Natural killer cell (primary cell): Measurements from ENCODE around the gene EN2. TPM values are rescaled to one million over a fixed set of nuclear protein-coding genes. Genes with fewer than 3 reads are reported as not detected.

ENCODE experiments used
- ATAC-seq, 3 donors: fragments of 150-1000 bp in 2 of 3; fragments of 200-7000 bp in 1 of 3; cut with Tn5 transposase; 1 replicate in 1 of 3; 2 replicates in 2 of 3; pipeline ENCODE4 v1.10.0; 2021; ENCODE audit warnings: mild to moderate bottlenecking in 2 of 3, moderate library complexity in 2 of 3
- DNase-seq, 2 donors: peaks; one replicate each; pipeline versions ENCODE4 v3.0.0 to v3.0.0-alpha.2; 2013 to 2021; ENCODE audit warnings: mixed read lengths in 1 of 2
- H3K27ac ChIP-seq: one replicate; pipeline ENCODE4 v1.5.1; 2013; ENCODE audit warnings: mild to moderate bottlenecking, low read length
- H3K27me3 ChIP-seq: one replicate; pipeline ENCODE4 v1.6.1; 2013; ENCODE audit warnings: low read length; ENCODE audit not compliant: control insufficient read depth, insufficient read depth
- H3K36me3 ChIP-seq: one replicate; pipeline ENCODE4 v1.6.1; 2013; ENCODE audit warnings: low read length; ENCODE audit not compliant: control insufficient read depth, insufficient read depth
- H3K4me1 ChIP-seq: one replicate; pipeline ENCODE4 v1.6.1; 2013; ENCODE audit warnings: low read length; ENCODE audit not compliant: control insufficient read depth, insufficient read depth
- H3K4me3 ChIP-seq: one replicate; pipeline ENCODE4 v1.5.1; 2013; ENCODE audit warnings: low read length
- H3K9me3 ChIP-seq: one replicate; pipeline ENCODE4 v1.6.1; 2013; ENCODE audit warnings: low read length; ENCODE audit not compliant: control insufficient read depth, insufficient read depth
- H3K27ac Mint-ChIP-seq, 2 donors: one replicate each; pipeline ENCODE4 v1.8.0; 2022; ENCODE audit warnings: mild to moderate bottlenecking in 2 of 2, mixed read lengths in 2 of 2, moderate library complexity in 1 of 2
- H3K27me3 Mint-ChIP-seq, 2 donors: one replicate each; pipeline ENCODE4 v1.8.0; 2022; ENCODE audit warnings: low read depth in 2 of 2, mixed read lengths in 2 of 2
- H3K36me3 Mint-ChIP-seq: one replicate; pipeline ENCODE4 v1.8.0; 2022; ENCODE audit warnings: mixed read lengths
- H3K4me1 Mint-ChIP-seq, 2 donors: one replicate each; pipeline ENCODE4 v1.8.0; 2022; ENCODE audit warnings: mixed read lengths in 2 of 2
- H3K4me3 Mint-ChIP-seq: one replicate; pipeline ENCODE4 v1.8.0; 2022; ENCODE audit warnings: mild to moderate bottlenecking, moderate library complexity, mixed read lengths
- H3K9me3 Mint-ChIP-seq, 2 donors: one replicate each; pipeline ENCODE4 v1.8.0; 2022; ENCODE audit warnings: mixed read lengths in 2 of 2
- CTCF ChIP-seq: fragments of 200-600 bp; IDR thresholded peaks from one replicate; pipeline ENCODE4 v1.8.0; 2022; ENCODE audit warnings: antibody characterized with exemption
- WGBS: methylation state at CpG from one replicate; pipeline ENCODE4 v1.1.7; 2013; ENCODE audit warnings: missing lambda C conversion rate; ENCODE audit not compliant: insufficient coverage; 5-methylcytosine and 5-hydroxymethylcytosine counted together
- intact Hi-C: fragments of 100-400 bp; cut with micrococcal nuclease; formaldehyde crosslinking; loops from one replicate; pipeline ENCODE4 v1.14.2; 2022
- total RNA-seq, 4 donors: library from RNA; stranded (reverse); fragments of 120-200 nt in 1 of 4; gene quantifications; one replicate each; pipeline versions ENCODE4 v1.2.3 to v1.2.4, GENCODE V29; 2013 to 2022

EN2 gene
- total RNA-seq, 3 donors from 2014 or later (not counting 1 experiment from before 2014, with no cell fraction given): not detected

- TF ChIP-seq CTCF: no peak
- intact Hi-C loops: no loop called here
- H3K36me3 ChIP-seq: no peaks in the 10 kb centered on the region
- no peaks in the 10 kb centered on the region for H3K9me3 ChIP-seq
- no peaks in the 10 kb centered on the region for H3K9me3 Mint-ChIP-seq
- 91% methylated on average over 23 of the region's 24 CpGs for WGBS
- no peak for DNase-seq
- no peak for ATAC-seq
- no peak overlapping the region for H3K4me3 Mint-ChIP-seq
- H3K4me1 Mint-ChIP-seq: peaks cover 8 to 19% of the 10 kb centered on the region in 2 donors
- H3K4me3 ChIP-seq: no peak overlapping the region
- H3K4me1 ChIP-seq: no peaks in the 10 kb centered on the region
- H3K27me3 Mint-ChIP-seq: peaks cover 13 to 29% of the 10 kb centered on the region in 2 donors
- no peaks in the 10 kb centered on the region for H3K36me3 Mint-ChIP-seq
- H3K27ac ChIP-seq: no peak overlapping the region
- no peaks in the 10 kb centered on the region for H3K27me3 ChIP-seq
- H3K27ac Mint-ChIP-seq: no peak overlapping the region
Observed at GRCh38 chr7:155414547-155415492, 43.1 kb upstream of the EN2 start.

- no peaks in the 10 kb centered on the region for H3K9me3 Mint-ChIP-seq
- no peak overlapping the region for H3K27ac ChIP-seq
- H3K4me3 Mint-ChIP-seq: no peak overlapping the region
- peaks cover 6 to 8% of the 10 kb centered on the region in 2 donors for H3K4me1 Mint-ChIP-seq
- TF ChIP-seq CTCF: no peak
- 84% methylated on average over 16 of the region's 17 CpGs for WGBS
- H3K4me1 ChIP-seq: no peaks in the 10 kb centered on the region
- ATAC-seq (no peak), DNase-seq (no peak)
- intact Hi-C loops: no loop called here
- H3K9me3 ChIP-seq: no peaks in the 10 kb centered on the region
- H3K27me3 ChIP-seq: no peaks in the 10 kb centered on the region
- H3K27ac Mint-ChIP-seq: no peak overlapping the region
- H3K36me3 Mint-ChIP-seq: no peaks in the 10 kb centered on the region
- no peak overlapping the region for H3K4me3 ChIP-seq
- peaks cover 18 to 22% of the 10 kb centered on the region in 2 donors for H3K27me3 Mint-ChIP-seq
- no peaks in the 10 kb centered on the region for H3K36me3 ChIP-seq
Observed at GRCh38 chr7:155416646-155417380, 41.1 kb upstream of the EN2 start.

- Histone ChIP-seq H3K9me3 (no peaks in the 10 kb centered on the region), H3K4me3 (no peak overlapping the region), H3K36me3 (no peaks in the 10 kb centered on the region), H3K27ac (no peak overlapping the region), H3K4me1 (no peaks in the 10 kb centered on the region), H3K27me3 (no peaks in the 10 kb centered on the region)
- TF ChIP-seq CTCF: no peak
- no peak overlapping the region for H3K4me3 Mint-ChIP-seq
- no peak for DNase-seq
- no peak overlapping the region for H3K27ac Mint-ChIP-seq
- H3K27me3 Mint-ChIP-seq: peaks cover 12 to 18% of the 10 kb centered on the region in 2 donors
- ATAC-seq: no peak
- H3K36me3 Mint-ChIP-seq: no peaks in the 10 kb centered on the region
- WGBS: 86% methylated on average over 12 of the region's 12 CpGs
- H3K9me3 Mint-ChIP-seq: no peaks in the 10 kb centered on the region
- H3K4me1 Mint-ChIP-seq: no peaks in the 10 kb centered on the region
- intact Hi-C loops: no loop called here
Observed at GRCh38 chr7:155418304-155418703, 39.6 kb upstream of the EN2 start.
